Erythroblast (primary cell): ENCODE data around the gene BAZ1A.

Source experiments
- GATA1 ChIP-seq: IDR thresholded peaks from 2 replicates; pipeline ENCODE4 v1.6.1; 2011; ENCODE audit warnings: low read depth, mild to moderate bottlenecking, control low read depth, low read length, moderate library complexity
- POLR2A ChIP-seq: IDR thresholded peaks from 2 replicates; pipeline ENCODE4 v1.6.1; 2011; ENCODE audit warnings: mild to moderate bottlenecking, low read length

GRCh38 chr14:34867199-34867598 is 8.0 kb downstream of the BAZ1A start:
- no peak for TF ChIP-seq POLR2A
- no peak for TF ChIP-seq GATA1
